ENCODE measurements around the gene VENTX. TPM values are rescaled to one million over a fixed set of nuclear protein-coding genes. Genes with fewer than 3 reads are reported as not detected.

Gene VENTX
- total RNA-seq, 1 donor from 2014 or later = not detected

DNA sequence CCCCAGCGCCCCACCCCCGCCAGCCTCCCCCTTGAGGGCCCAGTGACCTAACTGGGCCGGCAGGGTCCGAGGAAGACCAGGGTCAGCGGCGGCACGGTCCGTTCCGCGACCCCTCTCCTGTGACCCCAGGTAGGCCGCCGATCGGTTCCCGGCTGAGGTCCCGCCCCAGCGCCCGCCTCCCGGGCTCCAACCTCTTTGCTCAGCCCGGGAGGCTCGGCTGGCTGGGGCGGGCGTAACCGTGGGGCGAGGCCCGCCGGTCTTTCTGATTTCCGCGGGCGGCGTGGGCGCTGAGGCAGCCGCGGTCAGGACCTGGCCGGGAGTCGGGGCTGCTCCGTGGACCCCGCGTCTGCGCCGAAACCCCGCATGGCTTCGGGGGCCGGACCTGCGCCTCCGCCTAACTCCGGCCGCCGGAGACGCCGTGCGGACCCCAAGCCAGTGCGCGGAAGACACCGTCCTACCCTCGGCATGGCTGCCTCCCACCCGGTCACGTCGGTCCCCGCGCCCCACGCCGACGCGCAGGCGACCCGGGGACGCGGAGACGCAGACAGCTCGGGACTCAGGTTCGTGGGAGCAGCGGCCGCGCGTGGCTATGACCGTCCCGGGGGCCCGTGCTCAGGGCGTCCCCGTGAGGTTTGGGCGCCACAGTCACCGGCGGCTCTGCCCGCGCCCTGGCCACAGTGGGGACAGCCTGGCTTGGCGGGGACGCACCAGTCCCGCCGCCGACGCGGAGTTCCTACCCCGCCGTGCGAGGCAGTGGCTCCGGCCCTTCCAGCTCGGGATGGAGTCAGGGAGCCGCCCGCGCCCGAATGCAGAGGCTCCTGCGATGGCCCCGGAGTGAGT, 1.0 kb upstream of the VENTX start:
- Mint-ChIP-seq H3K36me3 (ENCODE audit: unreplicated experiment) (no peaks in the 10 kb centered on the region), H3K27me3 (ENCODE audit: unreplicated experiment) (peaks cover 65% of the 10 kb centered on the region)

DNA sequence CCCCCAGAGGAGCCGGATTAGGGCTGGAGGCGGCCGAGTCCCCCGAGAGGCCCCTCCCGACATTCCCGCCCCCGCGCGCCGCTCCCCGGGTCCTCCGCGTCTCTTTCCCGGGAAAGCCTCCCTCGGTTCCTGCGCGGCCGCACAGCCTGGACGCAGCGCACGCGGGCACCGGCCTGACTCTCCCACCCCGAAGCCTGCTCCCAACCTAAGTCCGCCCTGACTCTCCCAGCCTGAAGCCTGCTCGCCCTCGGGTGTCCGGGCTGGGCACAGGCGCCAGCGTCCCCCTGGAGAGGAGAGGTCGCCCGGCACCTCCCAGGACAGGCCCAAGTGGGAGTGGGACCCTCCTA, 441 bp upstream of the VENTX start:
- H3K27ac Mint-ChIP-seq (ENCODE audit: unreplicated experiment) = no peak overlapping the region
- no peak for DNase-seq (ENCODE audit: extremely low spot score, unreplicated experiment)
- H3K4me1 Mint-ChIP-seq (ENCODE audit: unreplicated experiment) = peaks cover 7% of the 10 kb centered on the region
- H3K9me3 Mint-ChIP-seq (ENCODE audit: unreplicated experiment) = no peaks in the 10 kb centered on the region
- no peak overlapping the region for H3K4me3 Mint-ChIP-seq (ENCODE audit: unreplicated experiment)
- no peaks in the 10 kb centered on the region for H3K36me3 Mint-ChIP-seq (ENCODE audit: unreplicated experiment)
- TF ChIP-seq, protein P1, sequence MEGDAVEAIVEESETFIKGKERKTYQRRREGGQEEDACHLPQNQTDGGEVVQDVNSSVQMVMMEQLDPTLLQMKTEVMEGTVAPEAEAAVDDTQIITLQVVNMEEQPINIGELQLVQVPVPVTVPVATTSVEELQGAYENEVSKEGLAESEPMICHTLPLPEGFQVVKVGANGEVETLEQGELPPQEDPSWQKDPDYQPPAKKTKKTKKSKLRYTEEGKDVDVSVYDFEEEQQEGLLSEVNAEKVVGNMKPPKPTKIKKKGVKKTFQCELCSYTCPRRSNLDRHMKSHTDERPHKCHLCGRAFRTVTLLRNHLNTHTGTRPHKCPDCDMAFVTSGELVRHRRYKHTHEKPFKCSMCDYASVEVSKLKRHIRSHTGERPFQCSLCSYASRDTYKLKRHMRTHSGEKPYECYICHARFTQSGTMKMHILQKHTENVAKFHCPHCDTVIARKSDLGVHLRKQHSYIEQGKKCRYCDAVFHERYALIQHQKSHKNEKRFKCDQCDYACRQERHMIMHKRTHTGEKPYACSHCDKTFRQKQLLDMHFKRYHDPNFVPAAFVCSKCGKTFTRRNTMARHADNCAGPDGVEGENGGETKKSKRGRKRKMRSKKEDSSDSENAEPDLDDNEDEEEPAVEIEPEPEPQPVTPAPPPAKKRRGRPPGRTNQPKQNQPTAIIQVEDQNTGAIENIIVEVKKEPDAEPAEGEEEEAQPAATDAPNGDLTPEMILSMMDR (IDR thresholded peaks at IDR 0.05) = no peak
- peaks cover 63% of the 10 kb centered on the region for H3K27me3 Mint-ChIP-seq (ENCODE audit: unreplicated experiment)

More for the DNA sequence above, 1.0 kb upstream of the VENTX start:
- H3K4me3 Mint-ChIP-seq (ENCODE audit: unreplicated experiment) = no peak overlapping the region
- H3K9me3 Mint-ChIP-seq (ENCODE audit: unreplicated experiment) = no peaks in the 10 kb centered on the region
- no peak for DNase-seq (ENCODE audit: extremely low spot score, unreplicated experiment)
- H3K4me1 Mint-ChIP-seq (ENCODE audit: unreplicated experiment) = peaks cover 9% of the 10 kb centered on the region
- TF ChIP-seq, protein P1 (IDR thresholded peaks at IDR 0.05) = no peak
- H3K27ac Mint-ChIP-seq (ENCODE audit: unreplicated experiment) = no peak overlapping the region

DNA sequence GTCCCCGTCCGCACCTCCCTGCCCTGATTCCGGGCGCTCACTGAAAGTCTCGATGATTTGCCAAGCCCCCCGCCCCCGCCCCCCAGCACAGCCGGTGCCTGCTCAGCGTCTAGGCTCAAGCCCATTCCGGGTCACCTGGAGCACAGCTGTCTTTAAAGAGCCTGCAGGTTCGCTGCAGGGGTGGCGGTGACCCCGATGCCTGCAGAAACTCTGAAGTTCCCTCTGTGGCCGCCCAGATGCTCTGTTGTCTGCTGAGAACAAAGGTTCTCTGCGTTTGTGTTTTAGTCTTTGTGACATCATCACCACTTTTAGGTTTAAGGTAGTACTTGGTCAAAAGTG, 780 bp downstream of the VENTX start:
- DNase-seq (ENCODE audit: extremely low spot score, unreplicated experiment) = no peak
- H3K4me3 Mint-ChIP-seq (ENCODE audit: unreplicated experiment) = no peak overlapping the region
- peaks cover 51% of the 10 kb centered on the region for H3K27me3 Mint-ChIP-seq (ENCODE audit: unreplicated experiment)
- no peak overlapping the region for H3K27ac Mint-ChIP-seq (ENCODE audit: unreplicated experiment)
- H3K4me1 Mint-ChIP-seq (ENCODE audit: unreplicated experiment) = peaks cover 7% of the 10 kb centered on the region
- no peaks in the 10 kb centered on the region for H3K9me3 Mint-ChIP-seq (ENCODE audit: unreplicated experiment)
- TF ChIP-seq, protein P1 (IDR thresholded peaks at IDR 0.05) = no peak
- H3K36me3 Mint-ChIP-seq (ENCODE audit: unreplicated experiment) = no peaks in the 10 kb centered on the region

DNA sequence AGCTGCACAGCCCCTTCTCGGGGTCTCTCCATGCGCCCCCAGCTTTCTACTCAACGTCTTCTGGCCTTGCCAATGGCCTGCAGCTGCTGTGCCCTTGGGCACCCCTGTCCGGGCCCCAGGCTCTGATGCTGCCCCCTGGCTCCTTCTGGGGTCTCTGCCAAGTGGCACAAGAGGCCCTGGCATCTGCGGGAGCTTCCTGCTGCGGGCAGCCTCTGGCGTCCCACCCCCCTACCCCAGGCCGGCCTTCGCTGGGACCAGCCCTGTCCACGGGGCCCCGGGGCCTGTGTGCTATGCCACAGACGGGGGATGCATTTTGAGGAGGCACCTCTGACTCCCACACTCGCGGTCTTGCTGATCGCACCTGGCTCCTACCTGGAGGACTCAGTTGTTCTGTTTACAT, 2.3 kb downstream of the VENTX start:
- H3K4me3 Mint-ChIP-seq (ENCODE audit: unreplicated experiment) = no peak overlapping the region
- peaks cover 5% of the 10 kb centered on the region for H3K4me1 Mint-ChIP-seq (ENCODE audit: unreplicated experiment)
- DNase-seq (ENCODE audit: extremely low spot score, unreplicated experiment) = no peak
- H3K9me3 Mint-ChIP-seq (ENCODE audit: unreplicated experiment) = no peaks in the 10 kb centered on the region
- H3K36me3 Mint-ChIP-seq (ENCODE audit: unreplicated experiment) = no peaks in the 10 kb centered on the region
- TF ChIP-seq, protein P1 (IDR thresholded peaks at IDR 0.05) = no peak
- H3K27ac Mint-ChIP-seq (ENCODE audit: unreplicated experiment) = no peak overlapping the region
- peaks cover 41% of the 10 kb centered on the region for H3K27me3 Mint-ChIP-seq (ENCODE audit: unreplicated experiment)

DNA sequence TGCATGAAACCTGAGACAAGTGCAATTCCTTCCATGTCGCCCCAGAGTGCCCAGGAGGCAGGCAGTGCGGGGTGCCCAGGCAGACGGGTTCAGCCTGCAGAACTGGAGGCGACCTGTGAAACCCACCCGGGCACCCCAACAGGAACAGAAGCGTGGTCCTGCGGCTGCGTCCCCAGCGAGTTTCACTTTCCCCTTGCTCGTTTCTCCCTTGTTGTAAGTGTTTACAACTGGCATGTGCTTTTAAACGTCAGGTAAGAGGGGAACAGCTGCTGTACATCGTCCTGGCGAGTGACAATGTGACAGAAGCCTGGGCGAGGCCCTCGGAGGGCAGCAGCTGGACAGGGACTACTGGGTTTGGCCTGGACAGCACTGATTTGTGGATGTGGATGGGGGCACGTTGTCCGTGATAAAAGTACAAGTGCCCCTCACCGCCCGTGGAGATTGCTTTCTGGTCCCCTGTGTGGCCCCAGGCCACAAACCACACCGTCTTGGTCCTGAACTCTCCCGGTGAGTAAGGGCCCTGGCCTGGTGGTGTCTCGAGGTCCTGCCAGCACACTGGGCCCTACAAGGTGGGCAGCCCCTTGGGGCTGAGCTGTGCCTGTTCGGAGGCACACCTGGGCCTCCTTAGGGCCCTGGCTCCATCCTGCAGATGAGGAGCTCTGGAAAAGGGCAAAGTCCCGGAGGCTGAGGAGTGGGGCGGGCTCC, 4.0 kb downstream of the VENTX start:
- Mint-ChIP-seq H3K36me3 (ENCODE audit: unreplicated experiment) (no peaks in the 10 kb centered on the region), H3K27me3 (ENCODE audit: unreplicated experiment) (peaks cover 38% of the 10 kb centered on the region)

More for the DNA sequence above, 4.0 kb downstream of the VENTX start:
- TF ChIP-seq, protein P1 (IDR thresholded peaks at IDR 0.05) = no peak
- no peak for DNase-seq (ENCODE audit: extremely low spot score, unreplicated experiment)
- H3K27ac Mint-ChIP-seq (ENCODE audit: unreplicated experiment) = no peak overlapping the region
- H3K4me3 Mint-ChIP-seq (ENCODE audit: unreplicated experiment) = no peak overlapping the region
- no peaks in the 10 kb centered on the region for H3K4me1 Mint-ChIP-seq (ENCODE audit: unreplicated experiment)
- no peaks in the 10 kb centered on the region for H3K9me3 Mint-ChIP-seq (ENCODE audit: unreplicated experiment)

Data from osteocyte (in vitro differentiated cells).